Measurements from ENCODE around the gene RFX8.
A peak's percentile ranks its signal among the peaks of the same experiment; 100 is the strongest.

RFX8 gene

GRCh38 chr2:101410114-101410513 lies 64.8 kb downstream of the RFX8 start:
- no peak for DNase-seq (ENCODE audit: low read depth in 2 of 2)

DNA sequence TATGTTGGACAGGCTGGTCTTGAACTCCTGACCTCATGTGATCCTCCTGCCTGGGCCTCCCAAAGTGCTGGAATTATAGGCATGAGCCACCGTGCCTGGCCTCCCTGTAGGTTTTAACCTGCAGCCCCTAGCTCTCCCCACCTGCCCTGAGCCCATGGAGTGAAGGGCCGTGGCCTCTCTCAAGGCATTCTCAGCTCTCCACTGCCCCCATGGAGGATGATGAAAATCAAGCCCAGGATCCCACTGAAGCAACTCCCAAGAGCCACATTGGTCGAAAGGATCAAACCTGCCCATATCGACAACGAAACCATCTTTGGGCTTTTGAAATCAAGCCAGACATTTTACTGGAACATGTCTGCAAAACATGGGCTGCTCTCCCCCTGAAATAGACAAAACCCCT lies 65.2 kb downstream of the RFX8 start:
- no peak for DNase-seq (ENCODE audit: low read depth in 2 of 2)

DNA sequence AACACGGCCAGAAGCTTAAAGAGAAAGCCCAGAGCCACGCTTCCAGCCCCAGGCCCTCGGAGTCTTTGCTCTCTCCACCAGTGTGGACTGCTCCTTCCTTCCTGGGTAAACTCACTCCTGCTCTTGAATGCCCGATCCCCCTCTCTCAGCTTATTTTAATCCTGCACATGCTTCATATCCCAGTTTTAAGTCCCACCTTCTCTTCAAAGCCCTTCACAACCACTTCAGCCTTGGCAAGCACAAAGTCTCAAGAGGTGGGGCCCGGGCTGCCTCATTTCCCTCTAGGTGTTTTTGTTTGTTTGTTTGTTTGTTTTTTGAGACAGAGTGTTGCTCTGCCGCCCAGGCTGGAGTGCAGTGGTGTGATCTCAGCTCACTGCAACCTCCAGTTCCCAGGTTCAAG lies 66.0 kb downstream of the RFX8 start:
- no peak for DNase-seq (ENCODE audit: low read depth in 2 of 2)

DNA sequence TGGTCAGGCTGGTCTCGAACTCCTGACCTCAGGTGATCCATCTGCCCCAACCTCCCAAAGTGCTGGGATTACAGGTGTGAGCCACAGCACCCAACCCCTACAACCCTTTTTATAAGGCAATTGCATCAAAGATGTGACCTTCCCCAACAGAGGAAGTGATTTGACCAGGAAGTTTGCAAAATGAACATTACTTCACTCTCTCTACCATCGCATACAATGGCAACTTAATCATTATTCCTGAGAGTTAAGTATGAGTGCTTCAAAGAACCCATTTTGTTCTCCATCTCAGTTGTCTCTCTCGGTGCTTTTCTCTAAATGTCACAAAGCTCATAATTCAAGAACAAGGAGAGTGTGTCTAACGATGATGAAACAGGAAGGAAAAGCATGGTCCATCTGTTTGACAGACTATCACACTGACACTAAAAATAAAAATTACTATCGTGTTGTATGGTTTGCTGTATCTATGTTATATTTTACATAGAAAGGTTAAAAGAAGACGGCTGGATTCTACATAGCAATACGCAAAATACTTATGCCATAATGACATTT lies 69.5 kb downstream of the RFX8 start:
- no peak for DNase-seq (ENCODE audit: low read depth in 2 of 2)

DNA sequence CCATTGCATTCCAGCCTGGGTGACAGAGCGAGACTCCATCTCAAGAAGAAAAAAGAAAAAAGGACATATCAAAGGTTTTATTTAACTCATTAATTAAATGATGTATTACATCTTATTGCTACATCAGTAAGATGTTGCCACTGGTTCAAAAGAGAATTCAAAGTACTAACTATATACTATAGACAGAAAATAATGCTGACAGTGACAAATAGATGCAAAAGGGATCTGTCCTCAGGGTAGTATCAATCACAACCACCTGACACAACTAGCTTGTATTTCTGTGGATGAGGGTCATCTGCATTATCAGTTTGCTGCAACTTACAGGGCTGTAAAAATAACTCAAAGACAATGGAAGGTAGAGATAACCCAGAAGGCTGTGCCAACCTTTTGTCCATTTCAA lies 71.2 kb downstream of the RFX8 start:
- no peak for DNase-seq (ENCODE audit: low read depth in 2 of 2)

- DNase-seq (ENCODE audit: low read depth in 2 of 2), result no peak
Observed at GRCh38 chr2:101402630-101403029, 72.3 kb downstream of the RFX8 start.

DNA sequence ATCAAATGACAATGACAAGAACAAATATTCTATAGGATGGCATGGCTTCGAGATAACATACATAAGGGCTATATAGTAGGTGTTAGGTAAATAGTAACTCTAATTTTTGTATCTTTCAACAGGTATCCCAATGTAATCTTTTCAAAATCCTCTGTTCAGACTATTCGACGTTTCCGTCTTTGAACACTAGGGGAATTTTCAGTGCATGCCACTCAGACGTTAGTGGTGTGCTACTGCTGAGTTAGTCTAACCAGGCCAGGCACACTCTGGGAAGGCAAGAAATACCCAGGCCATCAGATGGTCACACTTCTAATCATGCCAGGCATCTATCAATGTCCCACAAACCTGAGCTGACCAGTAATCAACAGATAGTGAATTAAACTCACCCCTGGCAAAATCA lies 73.0 kb downstream of the RFX8 start:
- DNase-seq (ENCODE audit: low read depth in 2 of 2), result no peak

DNA sequence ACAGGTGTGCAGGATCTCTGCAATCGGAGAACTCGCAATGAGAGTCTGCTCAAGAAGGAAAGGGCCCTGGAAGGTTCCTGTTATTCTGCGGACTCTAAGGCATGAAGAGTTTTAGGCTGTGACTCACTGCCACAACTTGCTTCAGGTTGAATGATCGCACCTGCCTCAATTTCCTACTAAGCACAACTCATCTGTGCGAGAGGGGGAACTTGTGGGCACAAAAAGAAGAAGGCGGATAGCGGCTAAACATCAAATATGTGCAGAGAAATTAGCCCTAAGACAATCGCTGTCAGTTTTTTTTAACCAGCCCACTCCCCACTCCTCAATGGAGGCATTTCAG lies 73.6 kb downstream of the RFX8 start:
- DNase-seq (ENCODE audit: low read depth in 2 of 2), result no peak

DNA sequence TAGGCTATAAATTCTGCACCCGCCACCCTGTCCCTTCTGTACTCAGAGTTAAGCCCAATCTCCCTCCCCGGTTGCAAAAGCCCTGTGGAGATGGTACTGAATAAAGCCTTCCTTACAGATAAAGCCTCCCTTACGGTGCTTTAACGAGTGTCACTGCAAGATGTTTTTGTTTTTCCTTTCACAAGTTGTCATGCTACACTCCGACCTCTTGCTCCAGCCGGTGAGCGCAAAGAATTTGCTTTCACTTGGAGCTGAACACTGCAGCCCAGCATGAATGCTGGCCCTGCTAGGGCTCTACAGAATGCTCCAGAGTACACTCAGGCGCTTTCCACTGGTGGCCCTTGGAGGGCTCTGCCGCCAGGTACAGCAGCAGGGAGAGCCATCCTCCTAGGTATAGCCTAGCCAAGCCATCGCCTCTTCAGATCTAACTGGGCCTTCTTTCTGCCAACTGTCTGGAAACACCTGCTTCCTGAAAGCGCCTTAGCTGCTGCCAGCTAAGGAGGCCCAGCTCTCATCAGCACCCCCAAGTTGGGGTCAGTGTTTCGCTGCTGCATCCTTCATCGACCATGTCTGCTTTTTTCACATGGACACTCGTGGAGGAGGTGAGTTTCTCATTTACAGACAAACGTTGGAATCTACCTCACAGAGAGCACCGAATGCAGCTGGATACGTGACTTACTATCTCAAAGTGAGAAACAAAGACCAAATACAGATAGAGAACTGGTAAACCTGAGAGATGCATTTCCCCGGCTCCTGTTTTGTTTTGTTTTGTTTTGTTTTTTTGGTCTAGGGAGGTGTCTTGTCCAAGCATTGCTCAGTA lies 74.2 kb downstream of the RFX8 start:
- DNase-seq (ENCODE audit: low read depth in 2 of 2), result no peak

GRCh38 chr2:101400048-101400447 lies 74.9 kb downstream of the RFX8 start:
- DNase-seq (ENCODE audit: low read depth in 2 of 2), result no peak

DNA sequence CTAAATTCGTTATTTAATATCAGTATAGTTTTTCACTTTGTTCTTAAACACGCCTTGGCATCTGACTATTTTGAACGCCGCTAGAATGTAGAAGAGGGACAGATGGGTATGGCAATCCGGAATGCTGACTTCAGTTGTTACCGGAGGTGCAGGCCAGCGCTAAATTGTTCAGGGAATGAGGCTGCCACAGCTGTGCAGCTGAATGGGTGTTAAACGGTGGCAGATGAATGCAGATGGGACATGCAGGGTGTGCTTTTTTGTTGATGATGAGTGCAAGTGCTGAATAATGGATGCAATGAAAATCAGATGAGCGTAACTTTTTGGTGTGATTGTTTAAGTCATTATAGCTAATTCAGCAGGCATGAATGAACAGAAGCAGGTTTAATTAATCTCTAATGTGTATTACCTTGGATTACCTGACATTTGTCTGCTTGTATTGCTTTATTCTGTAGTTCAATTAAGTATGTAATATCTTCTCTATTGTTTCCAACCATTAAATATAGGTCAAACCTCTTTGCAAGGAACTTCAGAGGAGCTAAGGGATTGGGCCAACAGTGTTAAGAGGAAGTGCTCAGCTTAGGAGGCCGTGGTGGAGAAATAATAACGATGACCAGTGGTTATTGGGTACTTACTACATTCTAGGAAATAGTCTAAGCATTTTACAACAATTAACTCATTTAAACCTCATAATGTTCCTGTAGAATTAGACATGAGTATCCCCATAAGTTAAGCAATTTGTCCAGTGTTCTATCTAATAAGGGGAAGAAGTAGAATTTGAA lies 75.7 kb downstream of the RFX8 start:
- DNase-seq (ENCODE audit: low read depth in 2 of 2), result no peak

GRCh38 chr2:101398116-101398821 lies 76.6 kb downstream of the RFX8 start:
- peak in 1 of 2 experiments; percentile 20 for DNase-seq (ENCODE audit: low read depth in 2 of 2)

GRCh38 chr2:101396316-101396717 lies 78.6 kb downstream of the RFX8 start:
- DNase-seq (ENCODE audit: low read depth in 2 of 2), result peak; percentile 83 to 84

DNA sequence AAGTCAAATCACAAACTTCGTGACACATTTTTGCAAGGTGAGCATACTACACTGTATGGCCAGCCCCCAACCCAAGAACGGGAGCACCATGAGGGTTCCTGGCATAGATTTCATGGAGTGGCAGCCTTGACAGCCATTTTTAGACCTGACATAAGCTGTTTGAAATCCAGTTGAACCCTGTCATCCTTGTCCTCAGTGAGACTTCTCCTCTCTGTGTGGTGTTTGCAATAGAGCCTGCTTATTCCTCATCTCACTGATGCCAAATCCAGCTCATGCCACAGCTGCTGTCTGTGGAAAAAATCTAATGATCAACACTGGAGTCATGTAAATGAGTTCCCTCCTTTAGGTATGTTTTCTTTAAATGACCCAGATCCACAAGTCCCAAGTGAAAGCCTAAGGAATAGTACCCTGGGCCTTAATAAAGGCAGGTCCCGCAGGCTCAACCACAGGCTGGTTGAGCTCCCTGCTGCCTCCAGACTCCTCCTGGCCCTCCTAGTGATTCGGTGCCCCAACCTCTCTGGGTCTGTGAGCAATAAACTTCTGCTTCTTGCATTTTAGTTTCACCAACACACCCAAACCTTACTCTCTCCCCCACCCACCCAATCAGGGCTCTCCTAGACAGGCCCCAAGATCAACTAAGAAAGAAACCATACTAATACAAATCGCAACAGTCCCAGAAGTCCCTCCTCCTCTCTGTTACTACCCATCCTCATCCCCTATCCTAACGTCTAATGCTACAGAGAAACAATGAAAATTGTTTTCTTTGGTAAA lies 79.2 kb downstream of the RFX8 start:
- DNase-seq (ENCODE audit: low read depth in 2 of 2), result no peak

GRCh38 chr2:101388232-101388631 lies 86.7 kb downstream of the RFX8 start:
- DNase-seq (ENCODE audit: low read depth in 2 of 2), result no peak

- no peak for DNase-seq (ENCODE audit: low read depth in 2 of 2)
Observed at GRCh38 chr2:101387151-101387834, 87.6 kb downstream of the RFX8 start, which contains the start of gene CREG2. Gene CREG2 (minus strand): TSS chr2:101387503. CDS start chr2:101387457, 46 bp downstream.

DNA sequence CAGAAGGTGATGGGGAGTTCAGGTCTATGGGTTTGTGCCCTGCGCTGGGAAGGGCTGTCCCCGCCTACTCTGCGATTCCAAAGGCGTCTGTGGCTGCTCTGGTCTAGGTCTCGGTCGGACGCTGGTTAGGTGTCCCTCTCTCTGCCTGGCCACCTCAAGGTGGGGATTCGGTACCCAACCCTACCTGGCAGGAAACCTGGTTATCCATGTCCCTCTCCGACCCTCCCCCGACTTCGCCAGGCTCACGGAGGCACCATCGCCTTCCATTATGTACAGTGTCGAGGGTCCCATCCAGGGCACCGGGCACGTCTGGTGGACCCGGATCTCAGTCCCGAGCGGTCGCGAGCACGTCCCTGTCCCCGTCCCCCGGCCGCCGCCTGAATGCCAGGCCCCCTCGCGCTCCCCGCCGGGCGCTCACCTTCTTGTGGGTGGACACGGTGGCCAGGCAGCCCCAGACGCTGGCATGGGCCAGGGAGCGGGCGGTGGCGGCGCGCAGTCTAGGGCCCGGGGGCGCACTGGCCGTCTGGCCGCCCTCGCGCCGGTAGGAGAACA lies 88.2 kb downstream of the RFX8 start:
- no peak for DNase-seq (ENCODE audit: low read depth in 2 of 2)

- no peak for DNase-seq (ENCODE audit: low read depth in 2 of 2)
Observed at GRCh38 chr2:101383016-101383541, 91.8 kb downstream of the RFX8 start.

GRCh38 chr2:101382442-101382841 lies 92.5 kb downstream of the RFX8 start:
- no peak for DNase-seq (ENCODE audit: low read depth in 2 of 2)

DNA sequence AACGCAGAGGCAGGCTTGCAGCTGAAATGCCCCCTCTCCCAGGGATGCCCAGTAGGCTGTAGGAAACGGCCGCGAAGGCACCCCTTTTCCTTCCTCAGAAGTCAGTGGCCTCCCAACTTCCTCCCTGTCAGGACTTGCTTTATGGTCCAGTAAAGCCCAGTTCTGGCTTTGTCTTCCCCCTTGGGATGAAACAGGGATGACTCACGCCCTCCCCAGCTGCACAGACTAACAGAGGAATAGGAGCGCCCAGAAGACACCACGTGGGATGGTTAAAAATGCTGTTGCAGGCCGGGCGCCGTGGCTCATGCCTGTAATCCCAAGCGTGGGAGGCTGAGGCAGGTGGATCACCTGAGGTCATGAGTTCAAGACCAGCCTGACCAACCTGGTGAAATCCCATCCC lies 94.5 kb downstream of the RFX8 start:
- no peak for DNase-seq (ENCODE audit: low read depth in 2 of 2)
